ENCODE data around the gene MAST4. TPM values are rescaled to one million over a fixed set of nuclear protein-coding genes. Genes with fewer than 3 reads are reported as not detected.

MAST4 gene
- total RNA-seq, 2 donors from 2014 or later = 50.4 to 60.6 TPM

DNA sequence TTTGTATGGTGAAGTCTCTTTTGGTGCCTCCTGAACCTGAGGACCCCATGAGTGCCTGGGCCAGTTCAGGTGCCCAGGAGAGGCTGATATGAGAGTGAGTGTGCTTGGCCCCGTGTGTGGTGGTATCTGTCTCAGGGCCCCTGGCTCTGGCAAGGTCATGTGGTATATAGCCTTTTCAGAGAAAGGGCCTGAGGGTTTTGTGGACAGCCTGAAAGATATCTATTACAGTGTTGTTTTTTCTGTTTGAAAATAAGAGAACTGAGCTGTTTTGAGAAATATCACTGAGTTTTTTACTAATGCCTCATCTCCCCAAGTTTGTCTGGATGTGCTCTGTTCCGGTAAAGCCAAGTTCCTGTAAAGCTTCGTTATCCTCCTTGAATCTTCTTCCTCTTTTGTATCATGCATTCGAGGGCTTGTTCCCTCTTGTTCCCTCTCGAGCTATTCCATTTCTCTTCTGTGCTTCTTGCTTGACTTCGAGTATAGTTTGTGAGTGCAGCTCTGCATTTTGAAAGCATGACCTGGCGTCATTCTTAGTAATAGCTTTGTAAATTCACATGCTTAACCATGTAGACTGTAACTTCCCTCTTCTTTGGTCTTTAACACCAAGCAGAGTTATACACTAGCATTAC is 122.3 kb downstream of the MAST4 start:
- H3K4me1 ChIP-seq = peaks cover 0 to 17% of the 10 kb centered on the region in 2 donors
- DNase-seq (ENCODE audit: low spot score) = no peak
- H3K27ac ChIP-seq = no peak overlapping the region
- no peaks in the 10 kb centered on the region for H3K9me3 ChIP-seq
- no peak overlapping the region for H3K4me3 ChIP-seq
- no peaks in the 10 kb centered on the region for H3K36me3 ChIP-seq
- TF ChIP-seq, protein P1, sequence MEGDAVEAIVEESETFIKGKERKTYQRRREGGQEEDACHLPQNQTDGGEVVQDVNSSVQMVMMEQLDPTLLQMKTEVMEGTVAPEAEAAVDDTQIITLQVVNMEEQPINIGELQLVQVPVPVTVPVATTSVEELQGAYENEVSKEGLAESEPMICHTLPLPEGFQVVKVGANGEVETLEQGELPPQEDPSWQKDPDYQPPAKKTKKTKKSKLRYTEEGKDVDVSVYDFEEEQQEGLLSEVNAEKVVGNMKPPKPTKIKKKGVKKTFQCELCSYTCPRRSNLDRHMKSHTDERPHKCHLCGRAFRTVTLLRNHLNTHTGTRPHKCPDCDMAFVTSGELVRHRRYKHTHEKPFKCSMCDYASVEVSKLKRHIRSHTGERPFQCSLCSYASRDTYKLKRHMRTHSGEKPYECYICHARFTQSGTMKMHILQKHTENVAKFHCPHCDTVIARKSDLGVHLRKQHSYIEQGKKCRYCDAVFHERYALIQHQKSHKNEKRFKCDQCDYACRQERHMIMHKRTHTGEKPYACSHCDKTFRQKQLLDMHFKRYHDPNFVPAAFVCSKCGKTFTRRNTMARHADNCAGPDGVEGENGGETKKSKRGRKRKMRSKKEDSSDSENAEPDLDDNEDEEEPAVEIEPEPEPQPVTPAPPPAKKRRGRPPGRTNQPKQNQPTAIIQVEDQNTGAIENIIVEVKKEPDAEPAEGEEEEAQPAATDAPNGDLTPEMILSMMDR (IDR thresholded peaks at IDR 0.05) = no peak
- no peaks in the 10 kb centered on the region for H3K27me3 ChIP-seq

DNA sequence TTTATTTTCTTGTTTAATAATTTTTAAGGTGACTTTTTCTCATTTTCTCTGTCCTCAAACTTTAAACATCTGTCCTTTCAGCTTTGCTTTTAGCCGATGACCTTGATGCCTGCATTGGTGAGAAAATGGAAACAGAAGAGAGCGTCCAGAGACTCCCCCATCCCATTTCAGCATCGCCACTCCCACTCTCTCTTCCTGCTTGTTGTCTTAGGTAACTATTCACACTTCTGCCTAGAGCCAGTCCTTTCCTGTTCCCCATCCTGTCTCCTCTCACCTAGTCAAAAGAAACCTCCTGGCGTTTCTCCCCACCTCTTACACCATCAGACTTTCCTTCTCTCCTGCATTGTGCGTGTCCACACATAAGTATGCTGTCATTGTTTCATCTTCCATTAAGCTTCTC is 124.6 kb downstream of the MAST4 start:
- peaks cover 0 to 17% of the 10 kb centered on the region in 2 donors for H3K4me1 ChIP-seq
- H3K27ac ChIP-seq = no peak overlapping the region
- no peaks in the 10 kb centered on the region for H3K9me3 ChIP-seq
- no peaks in the 10 kb centered on the region for H3K36me3 ChIP-seq
- no peaks in the 10 kb centered on the region for H3K27me3 ChIP-seq
- no peak overlapping the region for H3K4me3 ChIP-seq
- no peak for DNase-seq (ENCODE audit: low spot score)
- TF ChIP-seq, protein P1 (IDR thresholded peaks at IDR 0.05) = no peak

DNA sequence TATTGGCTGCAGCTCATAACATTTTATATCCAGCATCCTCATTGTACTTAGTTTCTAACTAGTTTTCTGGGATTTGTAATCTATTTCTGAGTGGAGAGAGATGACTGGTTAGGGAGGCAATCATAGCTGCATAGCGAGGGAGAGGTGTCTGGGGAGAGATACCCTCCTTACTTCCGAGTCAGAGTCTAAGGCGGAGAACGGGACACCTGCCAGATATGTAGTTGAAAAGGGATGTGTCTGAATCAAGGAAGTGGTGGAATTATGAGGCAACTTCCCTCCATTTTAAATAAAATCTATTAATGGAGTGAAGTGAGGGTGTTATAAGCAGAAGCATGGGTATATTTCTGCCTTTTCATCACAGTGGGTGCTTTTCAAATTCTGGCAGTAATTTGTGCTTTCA is 126.5 kb downstream of the MAST4 start:
- Histone ChIP-seq H3K4me3 (no peak overlapping the region), H3K27ac (no peak overlapping the region), H3K4me1 (peaks cover 0 to 13% of the 10 kb centered on the region in 2 donors), H3K9me3 (no peaks in the 10 kb centered on the region), H3K27me3 (no peaks in the 10 kb centered on the region), H3K36me3 (no peaks in the 10 kb centered on the region)
- DNase-seq (ENCODE audit: low spot score) = no peak
- TF ChIP-seq, protein P1 (IDR thresholded peaks at IDR 0.05) = no peak

DNA sequence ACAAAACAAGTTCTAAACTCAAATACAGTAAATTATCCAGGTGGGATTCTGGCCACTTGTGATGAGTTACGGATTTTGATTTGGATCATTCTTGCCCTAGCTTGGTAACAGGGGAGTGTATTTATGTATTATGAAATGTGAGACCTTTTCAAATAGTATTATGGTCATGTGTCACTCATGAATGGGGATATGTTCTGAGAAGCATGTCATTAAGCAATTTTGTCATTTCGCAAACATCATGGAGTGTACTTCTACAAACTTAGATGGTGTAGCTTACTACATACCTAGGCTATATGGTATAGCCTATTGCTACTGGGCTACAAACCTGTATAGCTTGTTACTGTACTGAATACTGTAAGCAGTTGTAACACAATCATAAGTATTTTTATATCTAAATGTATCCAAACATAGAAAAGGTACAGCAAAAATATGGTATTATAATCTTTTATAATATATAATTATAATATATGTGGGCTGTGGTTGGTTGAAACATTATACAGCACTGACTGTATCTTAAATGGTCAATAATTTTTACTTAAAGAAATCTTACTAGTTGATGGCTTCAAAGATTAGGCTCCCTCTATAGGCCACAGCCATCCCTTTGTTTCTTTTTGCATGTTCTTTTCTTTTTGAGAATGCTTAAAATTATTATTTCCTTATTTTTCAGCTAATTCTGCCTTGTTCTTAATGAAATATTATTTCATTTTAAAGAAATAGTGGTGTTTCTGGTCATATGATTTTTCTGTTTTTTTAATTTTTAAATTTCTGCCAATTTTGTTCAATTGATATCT is 128.4 kb downstream of the MAST4 start:
- TF ChIP-seq, protein P1 (IDR thresholded peaks at IDR 0.05) = no peak
- Histone ChIP-seq H3K36me3 (no peaks in the 10 kb centered on the region), H3K4me1 (no peaks in the 10 kb centered on the region), H3K27ac (no peak overlapping the region), H3K9me3 (no peaks in the 10 kb centered on the region), H3K27me3 (no peaks in the 10 kb centered on the region), H3K4me3 (no peak overlapping the region)
- DNase-seq (ENCODE audit: low spot score) = no peak

DNA sequence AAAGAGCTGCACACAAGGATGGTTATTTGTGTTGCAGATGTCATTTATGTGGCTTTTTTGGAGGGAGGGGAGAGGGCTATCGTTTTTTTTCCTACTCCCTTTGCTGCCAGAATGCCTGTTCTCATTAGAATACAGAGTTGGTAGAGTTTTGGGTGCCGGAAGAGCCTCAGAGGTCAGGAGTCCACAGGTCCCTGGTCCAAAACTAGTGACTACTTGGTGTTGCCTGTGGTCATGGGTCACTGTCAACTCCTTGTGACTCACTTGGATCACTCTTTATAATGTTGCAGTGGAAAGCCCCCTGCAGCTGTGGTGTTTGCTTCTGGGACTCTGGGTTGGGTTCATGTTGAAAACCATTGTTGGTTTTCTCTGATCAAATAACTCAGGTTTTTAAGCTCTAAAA is 131.4 kb downstream of the MAST4 start:
- Histone ChIP-seq H3K27ac (no peak overlapping the region), H3K36me3 (no peaks in the 10 kb centered on the region), H3K9me3 (no peaks in the 10 kb centered on the region), H3K4me1 (no peaks in the 10 kb centered on the region), H3K4me3 (no peak overlapping the region), H3K27me3 (no peaks in the 10 kb centered on the region)
- TF ChIP-seq, protein P1 (IDR thresholded peaks at IDR 0.05) = no peak
- DNase-seq (ENCODE audit: low spot score) = no peak
